ENCODE results near the gene NUP205.
"Not testable (repeated sequence)": the region's sequence is repeated elsewhere in the genome, so short reads cannot be mapped to it uniquely, and the experiment has no call there.

Gene NUP205

DNA sequence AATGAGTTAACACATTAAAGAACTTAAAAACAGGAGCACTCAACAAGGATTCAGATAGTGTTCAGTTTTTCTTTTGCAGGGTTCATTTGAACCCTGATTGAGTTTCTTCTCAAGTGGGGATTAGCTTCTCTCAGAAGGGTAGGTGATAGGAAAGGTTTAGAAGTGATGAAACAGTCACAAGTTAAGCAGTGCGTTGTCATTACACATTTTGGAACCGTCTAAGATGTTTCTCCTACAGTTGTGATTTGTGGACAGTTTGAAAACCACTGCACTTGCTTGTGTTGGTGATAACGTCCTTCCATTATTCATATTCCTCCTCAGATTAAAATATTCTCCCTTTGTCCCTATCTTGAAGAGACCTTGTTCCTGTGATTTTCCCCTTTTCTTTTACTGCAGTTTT, 107.3 kb downstream of the NUP205 start:
- Histone ChIP-seq H3K9me3 (ENCODE audit: control insufficient read depth in 2 of 2, low read length in 2 of 2) (no peaks in the 10 kb centered on the region), H3K4me3 (ENCODE audit: low read length in 2 of 2) (no peak overlapping the region), H3K9ac (ENCODE audit: low read depth in 1 of 2, low read length in 2 of 2) (no peak overlapping the region), H3K4me1 (ENCODE audit: control insufficient read depth in 2 of 2, insufficient read depth in 2 of 2, low read length in 2 of 2) (peaks cover 8 to 9% of the 10 kb centered on the region in 2 donors), H3K27me3 (ENCODE audit: control insufficient read depth in 2 of 2, insufficient read depth in 2 of 2, low read length in 2 of 2) (no peaks in the 10 kb centered on the region), H3K27ac (ENCODE audit: low read depth in 2 of 2, low read length in 2 of 2) (no peak overlapping the region), H3K36me3 (ENCODE audit: control insufficient read depth in 2 of 2, insufficient read depth in 2 of 2, low read length in 2 of 2) (no peaks in the 10 kb centered on the region)

DNA sequence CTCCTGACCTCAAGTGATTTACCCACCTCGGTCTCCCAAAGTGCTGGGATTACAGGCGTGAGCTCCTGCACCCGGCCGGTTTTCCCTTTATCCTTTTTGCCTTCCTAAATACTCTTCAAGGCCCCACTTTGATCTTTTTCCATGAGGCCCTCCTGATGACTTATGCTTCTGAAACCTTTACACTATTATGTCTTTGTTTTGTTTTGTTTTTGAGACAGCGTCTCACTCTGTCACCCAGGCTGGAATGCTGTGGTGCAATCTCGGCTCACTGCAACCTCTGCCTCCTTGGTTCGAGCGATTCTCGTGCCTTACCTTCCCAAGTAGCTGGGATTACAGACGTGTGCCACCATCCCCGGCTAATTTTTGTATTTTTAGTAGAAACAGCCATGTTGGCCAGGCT, 108.4 kb downstream of the NUP205 start:
- Histone ChIP-seq H3K9me3 (ENCODE audit: control insufficient read depth in 2 of 2, low read length in 2 of 2) (no peaks in the 10 kb centered on the region), H3K27me3 (ENCODE audit: control insufficient read depth in 2 of 2, insufficient read depth in 2 of 2, low read length in 2 of 2) (no peaks in the 10 kb centered on the region), H3K4me1 (ENCODE audit: control insufficient read depth in 2 of 2, insufficient read depth in 2 of 2, low read length in 2 of 2) (peaks cover 8 to 9% of the 10 kb centered on the region in 2 donors), H3K36me3 (ENCODE audit: control insufficient read depth in 2 of 2, insufficient read depth in 2 of 2, low read length in 2 of 2) (no peaks in the 10 kb centered on the region), H3K9ac (ENCODE audit: low read depth in 1 of 2, low read length in 2 of 2) (no peak overlapping the region), H3K27ac (ENCODE audit: low read depth in 2 of 2, low read length in 2 of 2) (no peak overlapping the region), H3K4me3 (ENCODE audit: low read length in 2 of 2) (no peak overlapping the region)

DNA sequence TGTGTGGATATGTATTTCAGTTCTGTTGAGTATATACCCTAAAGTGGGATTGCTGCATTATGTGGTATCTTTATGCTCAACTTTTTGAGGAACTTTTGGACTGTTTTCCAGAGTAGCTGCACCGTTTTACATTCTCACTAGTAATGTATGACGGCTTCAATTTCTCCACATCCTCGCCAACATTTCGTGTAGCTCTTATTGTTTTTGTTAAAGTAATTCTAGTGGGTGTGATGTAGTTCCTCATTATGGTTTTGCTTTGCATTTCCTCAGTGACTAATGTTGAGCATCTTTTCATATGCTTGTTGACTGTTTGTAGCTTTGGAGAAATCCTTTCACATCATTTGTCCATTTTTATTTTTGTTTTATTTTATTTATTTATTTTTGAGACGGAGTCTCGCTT, 109.1 kb downstream of the NUP205 start:
- no peak overlapping the region for H3K27ac ChIP-seq (ENCODE audit: low read depth in 2 of 2, low read length in 2 of 2)
- no peaks in the 10 kb centered on the region for H3K9me3 ChIP-seq (ENCODE audit: control insufficient read depth in 2 of 2, low read length in 2 of 2)
- peaks cover 6% of the 10 kb centered on the region in 2 donors for H3K4me1 ChIP-seq (ENCODE audit: control insufficient read depth in 2 of 2, insufficient read depth in 2 of 2, low read length in 2 of 2)
- no peak overlapping the region for H3K9ac ChIP-seq (ENCODE audit: low read depth in 1 of 2, low read length in 2 of 2)
- H3K4me3 ChIP-seq (ENCODE audit: low read length in 2 of 2), result no peak overlapping the region
- H3K27me3 ChIP-seq (ENCODE audit: control insufficient read depth in 2 of 2, insufficient read depth in 2 of 2, low read length in 2 of 2), result no peaks in the 10 kb centered on the region
- H3K36me3 ChIP-seq (ENCODE audit: control insufficient read depth in 2 of 2, insufficient read depth in 2 of 2, low read length in 2 of 2), result no peaks in the 10 kb centered on the region

DNA sequence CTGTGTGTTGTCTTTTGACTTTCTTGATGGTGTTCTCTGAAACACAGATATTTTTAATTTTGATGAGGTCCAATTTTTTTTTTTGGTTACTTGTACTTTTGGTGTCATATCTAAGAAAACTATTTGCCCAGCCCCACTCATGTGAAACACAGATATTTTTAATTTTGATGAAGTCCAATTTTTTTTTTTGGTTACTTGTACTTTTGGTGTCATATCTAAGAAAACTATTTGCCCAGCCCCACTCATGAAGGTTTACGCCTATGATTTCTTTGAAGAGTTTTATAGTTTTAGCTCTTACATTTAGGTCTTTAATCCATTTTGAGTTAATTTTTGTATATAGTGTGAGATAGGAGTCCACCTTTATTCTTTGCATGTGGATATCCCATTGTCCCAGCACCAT, 109.9 kb downstream of the NUP205 start:
- not testable (repeated sequence) for H3K9ac ChIP-seq (ENCODE audit: low read depth in 1 of 2, low read length in 2 of 2); H3K4me3 ChIP-seq (ENCODE audit: low read length in 2 of 2); H3K36me3 ChIP-seq (ENCODE audit: control insufficient read depth in 2 of 2, insufficient read depth in 2 of 2, low read length in 2 of 2); H3K9me3 ChIP-seq (ENCODE audit: control insufficient read depth in 2 of 2, low read length in 2 of 2); H3K27ac ChIP-seq (ENCODE audit: low read depth in 2 of 2, low read length in 2 of 2); H3K4me1 ChIP-seq (ENCODE audit: control insufficient read depth in 2 of 2, insufficient read depth in 2 of 2, low read length in 2 of 2); H3K27me3 ChIP-seq (ENCODE audit: control insufficient read depth in 2 of 2, insufficient read depth in 2 of 2, low read length in 2 of 2)

DNA sequence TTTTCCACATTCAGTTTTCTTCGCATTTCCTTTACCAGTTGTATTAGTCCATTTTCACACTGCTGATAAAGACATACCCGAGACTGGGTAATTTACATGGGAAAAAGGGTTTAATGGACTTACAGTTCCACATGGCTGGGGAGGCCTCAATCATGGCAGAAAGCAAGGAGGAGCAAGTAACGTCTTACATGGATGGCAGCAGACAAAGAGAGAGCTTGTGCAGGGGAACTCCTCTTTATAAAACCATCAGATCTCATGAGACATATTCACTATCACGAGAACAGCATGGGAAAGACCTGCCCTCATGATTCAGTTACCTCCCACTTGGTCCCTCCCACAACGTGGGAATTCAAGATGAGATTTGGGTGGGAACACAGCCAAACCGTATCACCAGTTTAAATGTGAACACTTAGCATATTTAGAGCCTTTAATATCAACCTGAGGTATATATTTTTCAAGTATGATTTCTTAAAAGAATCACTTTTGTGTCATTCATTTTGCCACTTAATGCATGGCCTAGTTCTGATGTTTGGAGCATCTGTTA, 111.2 kb downstream of the NUP205 start:
- H3K27ac ChIP-seq (ENCODE audit: low read depth in 2 of 2, low read length in 2 of 2); H3K4me3 ChIP-seq (ENCODE audit: low read length in 2 of 2); H3K4me1 ChIP-seq (ENCODE audit: control insufficient read depth in 2 of 2, insufficient read depth in 2 of 2, low read length in 2 of 2); H3K9ac ChIP-seq (ENCODE audit: low read depth in 1 of 2, low read length in 2 of 2); H3K36me3 ChIP-seq (ENCODE audit: control insufficient read depth in 2 of 2, insufficient read depth in 2 of 2, low read length in 2 of 2); H3K27me3 ChIP-seq (ENCODE audit: control insufficient read depth in 2 of 2, insufficient read depth in 2 of 2, low read length in 2 of 2); H3K9me3 ChIP-seq (ENCODE audit: control insufficient read depth in 2 of 2, low read length in 2 of 2): not testable (repeated sequence)

DNA sequence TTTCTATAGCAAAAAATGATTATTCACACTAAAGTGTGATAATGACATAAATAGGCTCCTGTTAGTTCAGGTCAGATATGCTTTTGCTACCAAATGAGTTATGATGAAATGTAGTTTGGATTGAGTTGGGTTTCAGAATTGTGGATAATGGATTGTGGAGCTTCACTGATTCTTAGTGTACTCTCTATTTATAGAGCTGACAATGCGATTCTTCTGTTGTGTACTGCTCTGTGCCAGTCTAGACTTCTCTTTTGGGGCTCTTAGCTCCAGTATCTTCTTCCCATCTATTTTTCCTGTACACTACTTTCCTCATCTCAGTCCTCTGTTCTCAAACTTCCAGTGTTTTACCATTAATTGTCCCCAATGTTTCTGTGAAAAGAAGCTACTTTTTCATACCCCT, 112.1 kb downstream of the NUP205 start:
- Histone ChIP-seq H3K9me3 (ENCODE audit: control insufficient read depth in 2 of 2, low read length in 2 of 2) (no peaks in the 10 kb centered on the region), H3K4me3 (ENCODE audit: low read length in 2 of 2) (no peak overlapping the region), H3K9ac (ENCODE audit: low read depth in 1 of 2, low read length in 2 of 2) (no peak overlapping the region), H3K36me3 (ENCODE audit: control insufficient read depth in 2 of 2, insufficient read depth in 2 of 2, low read length in 2 of 2) (peaks cover 0 to 4% of the 10 kb centered on the region in 2 donors), H3K4me1 (ENCODE audit: control insufficient read depth in 2 of 2, insufficient read depth in 2 of 2, low read length in 2 of 2) (peaks cover 0 to 3% of the 10 kb centered on the region in 2 donors), H3K27me3 (ENCODE audit: control insufficient read depth in 2 of 2, insufficient read depth in 2 of 2, low read length in 2 of 2) (no peaks in the 10 kb centered on the region), H3K27ac (ENCODE audit: low read depth in 2 of 2, low read length in 2 of 2) (no peak overlapping the region)

DNA sequence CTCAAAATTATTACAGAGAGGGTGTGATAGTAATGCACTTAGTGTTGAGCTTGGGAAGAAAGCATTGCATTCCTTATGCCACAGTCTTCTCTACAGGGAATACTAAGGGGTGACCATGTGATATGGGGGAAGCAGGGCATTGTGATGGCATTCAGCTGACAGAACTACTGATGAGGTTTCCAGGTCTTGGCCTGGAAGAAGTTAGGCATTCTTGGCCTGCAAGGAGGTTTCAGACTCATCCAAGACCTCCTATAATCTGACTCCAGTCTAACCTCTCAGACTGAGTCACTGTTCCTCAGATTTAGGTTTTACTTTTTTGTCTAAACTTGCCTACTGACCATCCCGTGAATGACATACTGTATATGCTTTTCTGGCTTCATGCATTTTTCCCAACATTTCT, 112.5 kb downstream of the NUP205 start:
- no peak overlapping the region for H3K9ac ChIP-seq (ENCODE audit: low read depth in 1 of 2, low read length in 2 of 2)
- H3K27ac ChIP-seq (ENCODE audit: low read depth in 2 of 2, low read length in 2 of 2), result no peak overlapping the region
- peaks cover 0 to 3% of the 10 kb centered on the region in 2 donors for H3K4me1 ChIP-seq (ENCODE audit: control insufficient read depth in 2 of 2, insufficient read depth in 2 of 2, low read length in 2 of 2)

DNA sequence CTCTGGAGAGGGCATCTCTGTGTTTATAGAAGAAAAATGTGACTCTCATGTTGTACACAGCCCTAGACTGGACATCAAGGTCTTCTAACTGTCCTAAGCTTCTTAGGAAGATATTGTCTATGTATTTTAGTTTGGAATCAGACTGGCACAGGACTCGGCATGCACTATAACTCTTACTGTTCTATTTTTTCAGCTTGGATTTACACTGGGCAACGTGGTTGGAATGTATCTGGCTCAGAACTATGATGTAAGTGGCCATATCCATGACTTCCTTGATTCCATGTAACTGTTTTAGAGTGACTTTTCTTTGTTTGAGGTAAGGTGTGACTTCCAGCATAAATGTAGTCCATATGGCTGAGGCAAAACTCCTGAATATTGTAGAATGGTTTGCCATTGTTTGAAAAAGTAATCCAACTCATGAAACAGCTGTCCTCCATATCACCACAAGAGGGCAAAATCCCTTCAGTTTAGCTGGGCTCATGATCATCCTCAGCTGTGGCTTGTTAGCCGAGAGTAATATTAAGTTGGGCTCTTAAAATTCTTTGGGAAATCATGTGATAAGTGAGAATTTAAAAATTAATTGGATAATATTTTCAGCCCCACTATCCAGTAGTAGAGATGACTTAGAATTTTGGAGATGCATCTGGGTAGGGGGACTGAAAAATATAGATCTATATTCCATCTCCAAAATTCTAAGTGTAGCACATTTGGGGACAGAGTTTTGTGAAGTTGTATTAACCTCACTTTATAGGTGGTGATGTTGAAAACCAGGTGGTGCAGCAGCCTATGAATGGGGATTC, 115.0 kb downstream of the NUP205 start:
- Histone ChIP-seq H3K27ac (ENCODE audit: low read depth in 2 of 2, low read length in 2 of 2) (no peak overlapping the region), H3K4me3 (ENCODE audit: low read length in 2 of 2) (no peak overlapping the region), H3K27me3 (ENCODE audit: control insufficient read depth in 2 of 2, insufficient read depth in 2 of 2, low read length in 2 of 2) (no peaks in the 10 kb centered on the region), H3K36me3 (ENCODE audit: control insufficient read depth in 2 of 2, insufficient read depth in 2 of 2, low read length in 2 of 2) (peaks cover 3 to 12% of the 10 kb centered on the region in 2 donors), H3K9me3 (ENCODE audit: control insufficient read depth in 2 of 2, low read length in 2 of 2) (no peaks in the 10 kb centered on the region), H3K4me1 (ENCODE audit: control insufficient read depth in 2 of 2, insufficient read depth in 2 of 2, low read length in 2 of 2) (peaks cover 0 to 3% of the 10 kb centered on the region in 2 donors), H3K9ac (ENCODE audit: low read depth in 1 of 2, low read length in 2 of 2) (no peak overlapping the region)

More for the DNA sequence above, 112.5 kb downstream of the NUP205 start:
- Histone ChIP-seq H3K9me3 (ENCODE audit: control insufficient read depth in 2 of 2, low read length in 2 of 2) (no peaks in the 10 kb centered on the region), H3K27me3 (ENCODE audit: control insufficient read depth in 2 of 2, insufficient read depth in 2 of 2, low read length in 2 of 2) (no peaks in the 10 kb centered on the region), H3K4me3 (ENCODE audit: low read length in 2 of 2) (no peak overlapping the region), H3K36me3 (ENCODE audit: control insufficient read depth in 2 of 2, insufficient read depth in 2 of 2, low read length in 2 of 2) (peaks cover 0 to 4% of the 10 kb centered on the region in 2 donors)

DNA sequence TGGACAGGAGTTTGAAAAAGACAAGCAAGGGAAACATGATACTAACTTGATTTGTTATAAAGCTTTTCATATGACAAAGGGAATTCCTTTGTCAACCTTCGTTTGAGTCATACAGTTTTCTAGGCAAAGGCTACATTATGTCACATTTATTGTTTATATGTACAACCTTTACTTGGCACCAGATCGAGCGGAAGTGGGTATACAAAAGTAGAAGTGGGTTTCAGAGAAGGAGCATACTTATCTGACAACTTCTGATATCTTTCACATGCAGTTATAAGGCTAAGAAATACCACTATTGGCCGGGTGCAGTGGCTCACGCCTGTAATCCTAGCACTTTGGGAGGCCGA, 115.6 kb downstream of the NUP205 start:
- Histone ChIP-seq H3K27ac (ENCODE audit: low read depth in 2 of 2, low read length in 2 of 2) (no peak overlapping the region), H3K27me3 (ENCODE audit: control insufficient read depth in 2 of 2, insufficient read depth in 2 of 2, low read length in 2 of 2) (no peaks in the 10 kb centered on the region), H3K9ac (ENCODE audit: low read depth in 1 of 2, low read length in 2 of 2) (no peak overlapping the region), H3K9me3 (ENCODE audit: control insufficient read depth in 2 of 2, low read length in 2 of 2) (no peaks in the 10 kb centered on the region), H3K4me1 (ENCODE audit: control insufficient read depth in 2 of 2, insufficient read depth in 2 of 2, low read length in 2 of 2) (peaks cover 0 to 3% of the 10 kb centered on the region in 2 donors), H3K4me3 (ENCODE audit: low read length in 2 of 2) (no peak overlapping the region), H3K36me3 (ENCODE audit: control insufficient read depth in 2 of 2, insufficient read depth in 2 of 2, low read length in 2 of 2) (peaks cover 3 to 14% of the 10 kb centered on the region in 2 donors)

DNA sequence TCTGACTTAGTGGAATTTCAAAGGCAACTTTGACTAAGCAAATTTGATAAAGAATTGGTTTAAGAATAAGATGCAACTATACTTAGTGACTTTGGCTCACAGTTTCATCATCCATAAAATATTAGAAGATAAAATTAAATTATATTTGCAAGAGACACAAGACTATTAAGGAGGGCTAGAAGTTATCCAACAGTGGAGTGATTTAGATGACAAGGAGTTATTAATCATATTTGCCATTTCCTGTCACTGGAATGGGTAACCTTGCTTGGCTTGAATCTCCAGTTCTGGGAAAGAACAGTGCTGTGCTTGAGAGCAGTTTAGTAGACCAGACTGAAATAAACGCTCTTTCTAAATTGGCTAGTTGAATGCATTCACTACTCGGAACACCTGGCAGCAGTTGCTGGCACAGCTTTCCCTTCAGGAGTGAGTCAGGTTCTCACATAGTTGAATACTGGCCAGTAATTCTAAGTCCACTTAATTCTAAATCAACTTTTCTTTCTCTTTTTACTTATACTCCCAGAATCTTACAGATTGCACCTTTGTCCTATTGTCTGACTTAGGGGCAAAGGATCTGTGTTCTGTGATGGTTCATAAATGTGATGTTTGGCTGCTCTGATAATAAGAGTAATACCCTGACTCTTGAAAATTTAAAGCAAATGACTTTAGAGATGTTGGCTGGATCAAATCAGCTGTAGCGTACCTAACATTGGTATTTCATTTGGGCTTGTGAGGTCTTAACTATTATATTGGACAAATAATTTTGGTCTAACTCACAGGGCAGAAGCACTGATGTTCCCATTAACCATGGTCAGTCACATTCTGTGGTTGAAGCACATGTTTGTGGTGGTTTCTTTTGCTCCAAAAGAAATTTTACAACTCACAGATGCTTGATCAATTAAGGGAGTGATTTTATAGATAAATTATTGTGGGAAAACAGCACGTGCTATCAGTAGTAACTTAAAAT, 121.2 kb downstream of the NUP205 start:
- peaks cover 3 to 14% of the 10 kb centered on the region in 2 donors for H3K36me3 ChIP-seq (ENCODE audit: control insufficient read depth in 2 of 2, insufficient read depth in 2 of 2, low read length in 2 of 2)
- H3K27ac ChIP-seq (ENCODE audit: low read depth in 2 of 2, low read length in 2 of 2), result no peak overlapping the region
- H3K9ac ChIP-seq (ENCODE audit: low read depth in 1 of 2, low read length in 2 of 2), result no peak overlapping the region
- H3K9me3 ChIP-seq (ENCODE audit: control insufficient read depth in 2 of 2, low read length in 2 of 2), result no peaks in the 10 kb centered on the region
- H3K27me3 ChIP-seq (ENCODE audit: control insufficient read depth in 2 of 2, insufficient read depth in 2 of 2, low read length in 2 of 2), result no peaks in the 10 kb centered on the region
- no peak overlapping the region for H3K4me3 ChIP-seq (ENCODE audit: low read length in 2 of 2)
- H3K4me1 ChIP-seq (ENCODE audit: control insufficient read depth in 2 of 2, insufficient read depth in 2 of 2, low read length in 2 of 2), result no peaks in the 10 kb centered on the region
